Right renal pelvis (tissue), 4 donors: ENCODE results near the gene CD80. TPM values are rescaled to one million over a fixed set of nuclear protein-coding genes. Genes with fewer than 3 reads are reported as not detected.
A peak's percentile ranks its signal among the peaks of the same experiment; 100 is the strongest.

Experiments used
- DNase-seq, 4 donors: peaks; one replicate each; pipeline ENCODE4 v3.0.0-alpha.2; 2013; ENCODE audit warnings: low read depth in 4 of 4, low spot score in 3 of 4, missing footprints in 1 of 4
- polyA plus RNA-seq, 4 donors: library from polyadenylated mRNA; unstranded; fragments of 120-200 nt; gene quantifications; one replicate each; pipeline ENCODE4 v1.2.1, GENCODE V29; 2013; ENCODE audit not compliant: insufficient read length in 4 of 4

Gene CD80
- polyA plus RNA-seq, 4 donors: 0.13 to 0.44 (median 0.14) TPM; not detected in 1

GRCh38 chr3:119500901-119501300 is 58.5 kb downstream of the CD80 start:
- no peak for DNase-seq

DNA sequence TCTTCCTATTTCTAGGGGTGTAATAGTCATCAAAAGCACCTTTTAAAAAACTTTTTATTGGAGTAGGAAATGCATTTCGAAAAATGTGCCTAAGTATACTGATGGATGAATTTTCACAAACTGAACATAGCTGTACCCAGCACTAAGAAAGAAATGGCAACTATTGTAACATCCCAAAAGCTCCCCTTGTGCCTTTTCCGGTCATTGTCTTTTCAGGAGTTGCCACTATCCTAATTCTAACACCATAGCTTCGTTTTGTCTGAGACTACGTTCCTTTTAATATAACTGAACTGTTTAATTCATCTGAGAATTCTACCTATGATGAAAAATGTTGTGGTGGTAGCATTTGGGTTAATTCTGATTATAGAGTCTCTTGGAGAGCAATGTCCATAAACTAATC is 59.1 kb downstream of the CD80 start:
- no peak for DNase-seq

DNA sequence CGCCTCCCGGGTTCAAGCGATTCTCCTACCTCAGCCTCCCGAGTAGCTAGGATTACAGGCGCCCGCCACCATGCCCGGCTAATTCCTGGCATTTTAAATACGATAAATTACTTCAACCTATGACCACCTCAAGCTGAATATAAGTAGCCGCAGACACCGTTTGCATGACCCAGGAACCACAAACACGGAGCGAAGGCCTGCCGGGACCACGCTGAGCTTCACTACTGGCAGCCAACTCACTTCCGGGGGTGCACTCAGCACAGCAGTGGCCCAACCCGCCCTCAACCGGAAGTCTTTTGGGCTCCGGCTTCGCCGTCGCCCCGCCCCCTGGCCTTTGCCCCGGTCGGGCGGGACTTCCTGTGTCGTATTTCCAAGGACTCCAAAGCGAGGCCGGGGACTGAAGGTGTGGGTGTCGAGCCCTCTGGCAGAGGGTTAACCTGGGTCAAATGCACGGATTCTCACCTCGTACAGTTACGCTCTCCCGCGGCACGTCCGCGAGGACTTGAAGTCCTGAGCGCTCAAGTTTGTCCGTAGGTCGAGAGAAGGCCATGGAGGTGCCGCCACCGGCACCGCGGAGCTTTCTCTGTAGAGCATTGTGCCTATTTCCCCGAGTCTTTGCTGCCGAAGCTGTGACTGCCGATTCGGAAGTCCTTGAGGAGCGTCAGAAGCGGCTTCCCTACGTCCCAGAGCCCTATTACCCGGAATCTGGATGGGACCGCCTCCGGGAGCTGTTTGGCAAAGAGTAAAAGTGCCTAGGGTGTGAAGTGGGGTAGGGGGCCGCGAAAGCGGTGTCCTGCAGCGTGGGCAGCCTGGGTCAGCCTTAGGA is 61.0 kb downstream of the CD80 start, which contains the start of gene TIMMDC1:
Gene TIMMDC1, plus strand, starts transcription at position 362 of the 826 bp plus-strand sequence. Its CDS starts 187 bp downstream, at position 549.
- peak; percentile 93 to 97 (median 96) for DNase-seq

DNA sequence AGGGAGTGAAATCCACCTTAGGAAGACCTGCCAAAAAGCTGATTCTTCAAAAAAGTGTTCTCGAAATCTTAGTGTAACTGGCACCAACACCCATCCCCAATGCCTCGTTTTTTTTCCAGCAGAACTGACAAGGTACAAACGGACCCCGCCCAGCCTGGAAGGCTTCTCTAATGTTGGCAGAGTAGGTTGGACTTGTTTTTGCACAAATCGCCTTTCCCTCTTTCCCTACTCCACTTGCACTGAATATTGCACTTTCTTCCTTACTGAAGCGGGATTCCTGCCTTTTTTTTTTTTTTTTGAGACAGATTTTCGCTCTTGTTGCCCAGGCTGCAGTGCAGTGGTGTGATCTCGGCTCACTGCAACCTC is 61.6 kb downstream of the CD80 start:
- DNase-seq: peak in 2 of 4 donors; percentile 8 to 22

DNA sequence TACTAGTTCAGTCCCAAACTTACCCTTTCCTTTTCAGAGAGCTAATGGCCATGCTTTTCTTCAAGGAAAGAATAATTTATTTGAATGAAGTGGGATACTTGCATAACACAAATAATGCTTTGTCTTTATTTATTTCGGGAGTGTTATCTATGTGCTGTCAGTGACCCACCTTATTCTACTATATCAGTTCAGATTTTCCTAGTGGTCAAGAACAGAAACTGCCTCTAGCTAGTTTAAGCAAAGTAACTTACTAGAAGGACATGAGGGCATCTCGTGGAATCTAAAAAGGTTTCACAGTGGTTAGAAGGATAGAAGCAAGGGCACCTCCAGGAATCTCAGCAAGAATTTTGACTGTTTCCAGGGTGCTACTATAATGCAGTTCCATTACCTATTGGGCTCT is 64.8 kb downstream of the CD80 start:
- no peak for DNase-seq

DNA sequence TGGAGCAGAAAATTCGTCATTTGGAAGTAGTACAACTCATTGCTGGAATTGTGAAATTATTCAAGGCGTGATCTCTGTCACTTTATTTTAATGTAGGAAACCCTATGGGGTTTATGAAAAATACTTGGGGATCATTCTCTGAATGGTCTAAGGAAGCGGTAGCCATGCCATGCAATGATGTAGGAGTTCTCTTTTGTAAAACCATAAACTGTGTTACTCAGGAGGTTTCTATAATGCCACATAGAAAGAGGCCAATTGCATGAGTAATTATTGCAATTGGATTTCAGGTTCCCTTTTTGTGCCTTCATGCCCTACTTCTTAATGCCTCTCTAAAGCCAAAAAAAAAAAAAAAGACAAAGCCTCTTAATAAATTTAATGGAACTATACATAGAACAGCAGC is 66.6 kb downstream of the CD80 start:
- no peak for DNase-seq

- DNase-seq: no peak
Measured at GRCh38 chr3:119492128-119492527, 67.3 kb downstream of the CD80 start.

DNA sequence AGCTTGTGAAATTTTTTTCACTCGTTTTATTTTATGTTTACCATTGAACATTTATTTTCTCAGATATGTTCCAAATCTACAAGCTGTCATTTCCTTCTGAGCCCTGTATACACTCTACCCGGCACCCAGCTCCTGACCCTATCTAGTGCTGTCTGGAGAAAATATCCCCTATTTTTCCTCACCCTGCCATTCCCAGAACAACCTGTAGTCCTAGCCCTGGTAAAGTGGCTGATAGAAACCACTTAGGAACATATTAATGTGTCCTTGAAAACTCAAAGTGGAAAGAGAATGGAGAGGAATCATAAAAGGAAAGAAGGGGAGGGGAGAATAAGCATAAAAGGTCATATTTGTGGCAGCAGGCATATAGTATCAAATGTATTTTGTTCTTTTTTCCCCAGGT is 69.3 kb downstream of the CD80 start:
- no peak for DNase-seq

GRCh38 chr3:119485563-119485962 is 73.9 kb downstream of the CD80 start:
- no peak for DNase-seq

DNA sequence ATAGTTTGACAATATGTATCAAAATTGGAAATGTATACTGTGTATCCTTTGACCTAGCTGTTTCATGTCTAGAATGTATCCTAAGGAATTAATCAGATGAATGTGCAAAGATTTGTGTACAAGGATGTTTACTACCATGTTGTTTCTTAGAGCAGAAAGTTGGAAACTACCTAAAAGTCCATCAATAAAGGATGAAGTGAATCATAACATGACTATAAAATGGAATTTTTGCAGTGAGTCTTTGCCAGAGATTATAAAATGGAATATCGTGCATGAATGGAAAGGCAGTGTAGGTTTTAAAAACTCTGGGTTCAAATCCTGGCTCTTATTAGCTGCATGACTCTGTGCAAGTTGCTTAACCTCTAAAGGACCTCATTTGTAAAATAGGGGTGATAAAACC is 76.3 kb downstream of the CD80 start:
- DNase-seq: no peak

GRCh38 chr3:119481079-119481478 is 78.3 kb downstream of the CD80 start:
- DNase-seq: no peak

Other genes starting within 250 kb of the CD80 start
- gene TMEM39A, start 96.0 kb downstream of the CD80 start, polyA plus RNA-seq: 10 to 100 TPM; 49.1 to 54.6 (median 52.0) TPM
- gene POGLUT1, start 90.7 kb downstream of the CD80 start, polyA plus RNA-seq: 10 to 100 TPM; 21.5 to 27.4 (median 25.7) TPM
- 100 to 1,000 TPM; 105 to 110 (median 109) TPM for gene TIMMDC1, start 61.1 kb downstream of the CD80 start, polyA plus RNA-seq
- 1 to 10 TPM; 6.6 to 7.4 (median 7.3) TPM for gene ADPRH, start 19.9 kb upstream of the CD80 start, polyA plus RNA-seq
- gene PLA1A, start 38.3 kb upstream of the CD80 start, polyA plus RNA-seq: 1 to 10 TPM; 6.3 to 8.2 (median 7.7) TPM
- 1 to 10 TPM; 2.6 to 4.7 (median 3.6) TPM for gene POPDC2, start 101.0 kb upstream of the CD80 start, polyA plus RNA-seq
- 10 to 100 TPM; 44.9 to 53.5 (median 50.2) TPM for gene COX17, start 117.8 kb upstream of the CD80 start, polyA plus RNA-seq
- 10 to 100 TPM; 18.4 to 24.1 (median 21.6) TPM for gene CFAP91, start 143.4 kb upstream of the CD80 start, polyA plus RNA-seq
- under 1 TPM; 0.54 to 0.87 (median 0.65) TPM for gene NR1I2, start 222.5 kb upstream of the CD80 start, polyA plus RNA-seq